Measurements from ENCODE around the gene CCP110.
"Not testable (repeated sequence)": the region's sequence is repeated elsewhere in the genome, so short reads cannot be mapped to it uniquely, and the experiment has no call there.

The CCP110 gene

DNA sequence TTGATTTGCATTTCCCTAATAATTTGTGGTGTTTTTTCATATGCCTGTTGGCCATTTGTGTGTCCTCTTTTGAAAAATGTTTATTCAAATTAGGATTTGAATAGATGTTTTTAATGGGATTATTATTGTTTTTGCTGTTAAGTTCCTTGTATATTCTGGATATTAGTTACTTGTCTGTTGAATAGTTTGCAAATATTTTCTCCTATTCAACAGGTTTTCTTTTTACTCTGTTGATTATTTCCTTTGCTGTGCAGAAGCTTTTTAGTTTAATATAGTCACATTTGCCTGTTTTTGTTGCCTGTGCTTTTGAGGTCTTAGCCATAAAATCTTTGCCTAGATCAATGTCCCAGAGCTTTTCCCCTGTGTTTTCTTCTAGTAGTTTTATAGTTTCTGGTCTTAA, 11.4 kb upstream of the CCP110 start:
- DNase-seq: no peak

DNA sequence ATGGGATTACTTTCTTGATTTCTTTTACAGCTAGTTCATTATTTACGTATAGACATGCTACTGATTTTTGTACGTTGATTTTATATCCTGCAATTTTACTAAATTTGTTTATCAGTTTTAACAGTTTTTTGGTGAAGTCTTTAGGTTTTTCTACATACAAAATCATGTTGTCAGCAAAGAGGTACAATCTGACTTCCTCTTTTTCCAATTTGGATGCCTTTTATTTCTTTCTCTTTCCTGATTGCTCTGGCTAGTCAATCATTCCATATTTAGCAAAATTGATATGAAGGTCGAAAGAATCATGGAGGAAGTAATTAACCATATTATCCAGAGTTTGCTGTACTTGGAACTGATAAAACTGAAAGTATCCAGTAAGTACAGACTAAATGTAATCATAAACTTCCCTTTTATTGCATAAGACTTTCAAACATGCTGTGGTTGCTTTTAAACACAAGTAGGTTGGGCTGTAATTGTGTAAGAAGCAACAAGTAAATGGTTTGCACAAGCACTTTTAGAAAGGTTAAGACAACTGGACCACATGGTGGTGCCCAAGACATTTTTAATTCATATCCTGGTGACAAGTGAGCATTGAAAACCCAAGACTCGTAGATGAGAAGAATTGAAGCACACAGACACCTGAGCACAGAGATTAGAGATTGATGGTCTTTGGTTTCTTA, 10.2 kb upstream of the CCP110 start:
- no peak for DNase-seq

DNA sequence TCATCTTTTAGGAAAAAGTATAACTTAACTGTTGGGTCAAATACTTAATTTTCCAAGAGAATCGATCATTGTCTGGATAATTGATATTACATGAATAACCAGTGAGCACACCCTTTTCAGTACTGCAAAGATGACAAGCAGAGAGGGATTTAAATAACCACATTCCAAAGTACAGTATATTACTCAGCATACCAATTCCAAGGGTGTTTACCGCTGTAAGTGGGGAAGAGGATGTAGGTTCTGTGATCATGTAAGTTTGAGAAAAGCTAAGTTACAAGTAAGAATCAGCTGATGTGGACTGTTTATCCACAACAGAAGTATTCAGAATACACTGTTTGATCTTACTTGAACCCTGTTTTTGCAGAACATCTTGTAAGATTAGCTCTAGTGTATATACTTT, 8.0 kb upstream of the CCP110 start:
- no peak for DNase-seq

DNA sequence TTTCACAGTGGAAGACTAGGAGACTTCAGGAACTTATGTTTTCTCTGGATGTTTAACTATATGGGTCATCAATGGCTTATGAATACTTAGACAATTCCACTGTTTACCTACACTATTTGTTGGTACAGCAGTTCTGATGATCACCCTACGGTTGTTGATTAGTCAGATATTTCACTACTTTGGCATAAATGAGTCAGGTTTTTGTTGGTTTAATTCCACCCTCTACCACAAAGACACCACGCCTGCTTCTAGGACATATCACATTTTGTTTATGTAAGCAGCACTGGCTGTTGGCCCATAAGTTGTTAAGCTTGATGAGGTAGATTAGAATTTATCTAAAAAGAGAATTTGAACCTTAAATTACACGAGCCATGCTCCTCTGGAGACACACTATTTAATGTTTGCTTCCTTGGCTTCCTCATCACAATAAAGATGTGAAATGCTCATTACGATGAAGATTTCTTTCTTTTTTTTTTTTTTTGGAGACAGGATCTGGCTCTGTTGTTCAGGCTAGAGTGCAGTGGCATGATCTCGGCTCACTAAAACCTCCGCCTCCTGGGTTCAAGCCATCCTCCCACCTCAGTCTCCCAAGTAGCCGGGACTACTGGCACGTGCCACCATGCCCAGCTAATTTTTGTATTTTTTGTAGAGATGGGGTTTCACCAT, 6.2 kb upstream of the CCP110 start:
- DNase-seq: peak; percentile 15

DNA sequence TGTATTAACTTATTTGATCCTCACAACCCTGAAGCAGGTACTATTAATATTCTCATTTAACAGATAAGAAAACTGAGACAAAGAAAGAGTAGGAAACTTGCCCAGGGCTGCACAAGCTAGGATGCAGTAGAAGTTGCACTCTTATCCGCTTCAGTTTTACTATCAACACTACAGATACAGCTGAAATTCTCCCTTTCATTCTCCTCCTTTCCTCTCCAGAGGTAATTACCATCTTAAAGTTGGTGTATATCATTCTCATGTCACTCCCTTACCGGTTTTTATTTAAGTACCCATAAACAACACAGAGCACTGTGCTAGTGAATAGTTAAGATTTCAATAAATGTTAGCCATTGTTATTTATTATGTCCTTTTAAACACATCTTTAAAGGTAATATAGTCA, 5.4 kb upstream of the CCP110 start:
- DNase-seq: no peak

DNA sequence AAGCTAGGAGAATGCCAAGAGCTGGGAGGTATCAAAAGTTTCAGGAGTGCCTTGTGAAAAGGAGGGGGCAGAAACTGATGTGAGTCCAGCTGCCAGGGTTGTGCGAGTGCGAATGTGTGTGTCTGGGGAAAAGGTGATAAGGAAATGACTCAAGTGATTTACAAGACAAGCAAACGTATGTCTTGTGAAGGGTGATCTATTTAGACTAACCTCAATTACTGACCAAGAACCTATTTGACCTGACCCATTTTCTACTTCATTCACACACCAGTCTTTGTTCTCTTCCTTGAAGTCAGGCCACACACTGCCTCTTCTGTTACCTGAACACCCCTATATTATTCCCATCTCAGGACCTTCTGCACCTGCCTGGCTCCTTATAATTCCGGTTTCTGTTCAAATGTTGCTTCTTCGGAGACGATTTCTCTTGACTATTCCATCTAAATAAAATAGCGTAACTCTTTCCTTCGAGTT, 2.8 kb upstream of the CCP110 start:
- no peak for DNase-seq

DNA sequence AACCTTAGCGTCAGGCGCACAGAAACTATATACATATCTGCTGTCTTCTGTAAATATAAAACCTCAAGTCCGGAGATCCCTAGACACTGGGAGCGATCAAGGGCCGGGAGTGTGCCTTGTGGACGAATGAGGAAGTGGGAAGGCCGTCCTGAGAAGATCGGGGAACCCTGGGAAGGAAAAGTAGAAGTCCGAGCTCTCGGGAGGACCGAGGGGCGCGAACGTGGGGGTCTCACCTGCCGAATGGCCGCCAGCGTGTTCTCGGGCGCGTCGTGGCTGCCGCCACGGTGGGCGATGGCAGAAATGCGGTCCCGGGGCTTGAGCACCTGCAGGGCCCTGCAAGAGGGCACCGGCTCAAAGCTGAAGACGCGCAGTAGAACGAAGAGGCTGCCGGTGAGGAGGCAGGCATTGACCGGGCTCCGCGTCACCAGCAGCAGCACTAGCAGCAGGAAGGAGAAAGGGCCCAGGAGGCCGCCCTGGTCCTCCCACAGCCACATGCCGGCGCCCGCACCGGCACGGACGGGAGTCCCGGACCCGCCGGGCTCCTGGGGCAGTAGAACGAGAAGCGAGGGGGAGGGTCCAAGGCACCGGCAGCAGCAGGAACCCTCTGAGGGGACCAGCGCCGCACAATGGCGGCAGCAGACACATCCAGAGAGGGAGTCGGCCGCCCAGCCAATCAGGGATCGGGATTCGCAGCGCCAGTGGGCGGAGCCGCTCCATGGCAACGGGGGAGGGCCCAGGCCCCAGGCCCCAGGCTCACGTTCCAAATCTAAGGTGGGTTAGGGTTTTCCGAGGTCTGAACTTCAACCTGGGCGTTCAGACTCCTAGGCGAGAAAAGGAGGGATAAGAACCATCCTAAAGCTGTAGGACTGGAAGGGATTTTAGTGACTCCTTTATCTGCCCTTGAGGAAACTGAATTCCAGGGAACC, 2.0 kb upstream of the CCP110 start, which contains the start of gene GDE1:
Gene GDE1 (minus strand): TSS at position 628 of the 926 bp plus-strand sequence. CDS start 134 bp downstream, at position 494.
- peak; percentile 87 for DNase-seq

DNA sequence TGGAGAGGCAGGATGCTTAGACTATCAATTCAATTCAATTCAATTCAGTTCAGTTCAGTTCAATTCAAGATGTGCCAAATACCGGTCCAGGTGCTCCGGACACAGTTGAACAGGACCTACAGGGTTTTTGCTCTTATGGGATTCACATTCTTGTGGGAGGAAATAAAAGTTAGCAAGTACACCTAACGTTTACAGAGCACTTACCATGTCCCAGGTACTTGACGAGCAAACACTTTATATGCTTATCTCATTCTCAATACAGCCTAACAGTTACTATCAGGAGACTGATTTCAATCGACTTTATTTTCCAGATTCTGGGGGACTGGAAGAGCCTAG, 1.4 kb upstream of the CCP110 start:
- DNase-seq: no peak

DNA sequence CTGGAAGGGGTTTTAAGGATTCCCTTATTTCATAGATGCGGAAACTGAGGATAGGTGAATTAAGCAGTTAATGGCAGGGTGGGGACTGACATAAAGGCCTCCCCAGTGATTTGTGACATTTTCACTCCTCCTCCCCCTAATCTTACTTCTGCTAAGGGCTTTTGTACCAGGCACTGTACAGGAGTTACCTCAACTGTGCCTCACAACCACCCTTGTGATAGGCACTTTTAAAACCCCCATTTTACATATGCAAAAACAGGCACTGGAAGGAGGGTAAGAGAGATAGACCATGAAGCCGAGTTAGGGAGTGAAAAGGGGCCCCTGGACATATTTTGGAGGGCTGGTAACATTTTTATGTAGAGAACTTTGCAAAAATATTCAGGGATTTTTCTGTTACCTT, 982 bp upstream of the CCP110 start:
- DNase-seq: no peak

DNA sequence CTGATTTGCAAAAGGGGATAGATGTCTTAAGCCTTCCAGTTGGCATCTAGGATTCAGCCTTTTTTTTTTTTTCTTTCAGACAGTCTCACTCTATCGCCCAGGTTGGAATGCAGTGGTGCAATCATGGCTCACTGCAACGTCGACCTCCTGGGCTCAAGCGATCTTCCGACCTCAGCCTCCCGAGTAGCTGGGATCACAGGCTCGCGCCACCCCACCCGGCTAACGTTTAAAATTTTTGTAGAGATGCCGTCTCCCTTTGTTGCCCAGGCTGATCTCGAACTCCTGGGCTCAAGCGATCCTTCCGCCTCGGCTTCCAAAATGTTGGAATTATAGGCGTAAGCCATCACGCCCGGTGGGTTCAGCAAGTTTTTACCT, 571 bp upstream of the CCP110 start:
- DNase-seq: no peak

DNA sequence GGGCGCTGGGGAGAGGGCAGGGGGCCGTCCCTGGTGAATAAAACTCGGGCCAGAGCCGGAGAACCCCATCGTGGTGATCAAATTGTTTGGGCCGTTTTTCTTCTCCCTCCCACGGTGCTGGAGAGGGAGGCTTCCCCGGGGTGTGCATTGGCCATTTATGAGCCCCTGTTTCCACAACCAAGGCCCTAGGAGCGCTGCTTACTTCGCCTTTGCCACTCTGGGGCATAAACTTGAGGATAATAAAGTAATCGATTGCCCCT, 544 bp downstream of the CCP110 start:
- DNase-seq: no peak

DNA sequence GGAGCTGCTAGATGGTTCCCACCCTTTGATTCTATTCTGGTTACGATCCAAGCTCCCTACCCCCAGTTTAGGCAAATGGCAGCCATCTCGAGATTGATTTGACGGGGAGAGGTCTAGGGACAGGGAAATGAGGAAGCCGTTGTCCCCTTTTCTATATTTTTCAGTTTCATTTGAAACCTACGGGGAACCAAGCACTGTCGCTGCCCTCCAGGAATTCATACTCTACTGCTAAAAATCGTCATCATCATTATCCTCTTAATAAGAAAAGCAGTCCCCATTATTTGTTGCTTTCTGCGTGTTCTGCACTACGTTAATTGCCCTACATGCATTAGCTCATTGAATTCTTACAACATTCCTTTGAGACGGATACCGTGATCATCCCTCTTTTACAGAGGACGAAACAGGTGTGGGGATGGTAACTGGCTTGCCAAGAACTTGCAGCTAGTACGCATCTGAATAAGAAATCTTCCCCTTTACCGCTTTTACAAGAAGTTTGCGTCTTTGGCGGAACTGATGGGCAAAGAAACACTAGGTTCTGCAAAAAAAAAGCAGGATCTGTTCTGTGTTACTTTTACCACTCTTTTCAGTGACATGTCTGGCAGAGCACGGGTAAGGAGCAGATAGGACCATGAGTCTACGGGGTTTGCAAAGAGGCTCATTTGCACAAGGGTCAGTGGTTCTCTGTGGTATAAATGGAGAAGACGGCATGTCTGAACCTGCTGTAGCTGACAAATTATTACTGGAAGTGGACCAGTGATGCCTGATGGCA, 1.1 kb downstream of the CCP110 start:
- no peak for DNase-seq

DNA sequence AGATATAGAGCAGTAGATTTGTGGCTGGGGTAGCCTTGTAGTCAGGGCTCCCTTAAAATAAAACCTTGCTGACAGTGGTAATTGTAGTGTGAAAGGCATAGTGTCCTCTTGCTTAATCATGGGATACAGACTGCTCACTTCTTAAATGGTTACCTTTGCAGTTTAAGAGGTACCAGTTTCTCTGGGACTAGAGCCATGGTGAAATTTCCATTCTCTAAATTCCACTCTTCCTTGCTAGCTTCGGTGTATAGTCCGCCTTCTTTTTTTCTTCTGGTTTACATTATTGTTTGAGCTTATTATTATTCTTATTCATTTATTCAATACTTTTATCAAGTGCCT, 1.6 kb downstream of the CCP110 start:
- DNase-seq: no peak

DNA sequence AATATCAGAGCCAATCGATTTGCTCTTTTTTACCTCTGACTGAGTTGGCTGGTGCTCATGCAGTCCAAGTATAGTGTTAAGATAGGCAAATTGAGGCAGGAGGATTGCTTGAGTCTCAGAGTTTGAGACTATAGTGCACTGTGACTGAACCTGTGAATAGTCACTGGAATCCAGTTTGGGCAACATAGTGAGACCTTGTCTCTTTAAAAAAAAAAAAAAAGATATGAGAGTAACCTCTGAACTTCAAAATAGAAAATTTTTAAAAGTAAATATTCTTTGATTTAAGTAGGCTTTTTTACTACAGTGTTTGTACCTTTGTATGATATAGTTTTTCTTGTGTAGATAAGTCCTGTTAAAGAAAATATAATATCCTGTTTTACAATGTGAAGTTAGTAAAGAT, 3.4 kb downstream of the CCP110 start:
- no peak for DNase-seq

DNA sequence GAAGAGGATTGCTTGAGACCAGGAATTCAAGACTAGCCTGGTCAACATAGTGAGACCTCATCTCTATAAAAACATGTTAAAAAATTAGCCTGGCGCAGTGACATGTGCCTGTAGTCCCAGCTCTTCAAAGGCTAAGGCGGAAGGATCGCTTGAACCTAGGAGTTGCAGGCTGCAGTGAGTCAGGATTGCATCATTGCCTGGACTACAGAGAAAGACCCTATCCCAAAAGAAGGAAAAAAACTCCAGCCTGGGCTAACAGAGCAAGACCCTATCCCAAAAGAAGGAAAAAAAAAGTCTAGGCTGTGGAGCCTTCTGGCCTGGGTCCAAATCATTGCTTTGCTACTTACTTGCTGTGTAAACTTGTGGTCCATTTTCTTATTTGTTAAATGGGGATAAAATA, 4.9 kb downstream of the CCP110 start:
- DNase-seq: no peak

DNA sequence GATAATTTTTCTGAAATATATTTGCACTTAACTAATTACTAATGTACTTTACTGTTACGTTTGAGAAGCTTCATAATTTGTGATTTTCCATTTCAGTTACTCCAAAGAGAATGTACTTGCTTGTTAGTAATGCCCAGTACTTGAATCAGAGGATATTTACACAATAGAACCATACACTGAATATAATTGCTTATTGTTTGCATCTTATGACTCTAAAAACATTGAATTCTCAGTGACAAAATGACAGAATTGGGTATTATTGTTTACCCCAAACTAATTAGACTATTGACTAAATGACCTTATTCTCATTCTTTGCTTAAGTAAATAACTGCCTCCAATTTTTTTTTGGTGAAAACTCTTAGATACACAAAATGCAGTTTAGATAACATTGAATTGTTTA, 8.9 kb downstream of the CCP110 start:
- no peak for DNase-seq

DNA sequence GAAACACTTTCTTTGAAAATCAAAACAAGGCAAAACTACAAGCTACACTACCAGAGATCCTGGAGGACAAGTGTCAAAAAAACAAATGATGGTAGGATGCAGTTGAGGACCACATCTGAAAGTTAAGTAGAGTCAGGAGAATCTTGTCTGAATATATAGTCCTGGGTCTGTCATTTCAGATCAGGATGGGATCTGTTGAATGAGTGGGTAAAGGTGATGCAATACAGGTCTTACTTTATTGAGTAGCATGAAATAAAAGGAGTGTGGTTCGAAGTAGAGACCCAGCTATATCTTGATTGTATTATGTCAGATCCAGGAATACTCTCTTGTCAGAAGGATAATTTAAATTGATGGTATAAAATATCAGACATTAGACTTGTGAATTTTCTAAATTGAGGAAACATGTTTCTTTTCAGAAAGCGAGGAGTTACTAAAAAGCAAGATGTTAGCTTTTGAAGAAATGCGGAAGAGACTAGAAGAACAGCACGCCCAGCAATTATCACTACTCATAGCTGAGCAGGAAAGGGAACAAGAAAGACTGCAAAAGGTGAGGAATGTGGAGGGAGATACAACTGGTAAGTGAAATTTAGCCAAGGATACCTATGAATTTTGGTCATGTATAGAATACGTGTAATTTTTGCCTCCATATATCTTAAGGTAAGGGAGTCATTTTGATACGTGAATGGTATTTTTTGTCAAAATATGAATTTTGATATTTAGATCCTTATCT, 16.7 kb downstream of the CCP110 start:
- no peak for DNase-seq

DNA sequence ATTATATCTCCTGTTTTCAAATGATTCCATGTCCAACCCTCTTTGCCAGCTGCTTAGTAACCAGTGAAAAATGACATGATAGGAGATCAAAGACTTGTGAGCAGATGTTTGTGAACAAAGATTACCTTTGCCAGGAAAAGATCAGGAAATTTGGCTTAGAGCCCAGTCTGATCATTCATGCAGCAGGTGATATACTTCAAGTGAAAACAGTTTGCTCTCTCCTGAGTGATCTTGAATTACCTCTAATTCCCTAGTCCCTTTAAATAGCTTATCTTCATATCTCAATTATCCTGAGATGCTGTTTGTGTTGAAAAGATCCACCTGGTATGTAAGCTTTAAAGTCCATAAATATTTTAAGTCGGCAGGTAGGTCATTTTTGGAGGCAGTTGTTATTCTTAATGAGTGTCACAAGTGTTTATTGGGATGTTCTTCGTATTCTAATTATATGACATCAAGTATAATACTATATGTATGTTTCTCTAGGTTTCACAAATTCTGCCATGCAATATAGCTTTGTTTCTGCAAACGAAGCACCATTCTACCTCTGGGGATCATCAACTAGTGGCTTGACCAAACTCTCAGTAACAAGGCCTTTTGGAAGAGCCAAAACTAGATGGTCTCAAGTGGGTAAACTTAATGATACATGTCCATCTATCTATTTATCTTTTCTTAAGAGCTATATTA, 18.5 kb downstream of the CCP110 start:
- no peak for DNase-seq

DNA sequence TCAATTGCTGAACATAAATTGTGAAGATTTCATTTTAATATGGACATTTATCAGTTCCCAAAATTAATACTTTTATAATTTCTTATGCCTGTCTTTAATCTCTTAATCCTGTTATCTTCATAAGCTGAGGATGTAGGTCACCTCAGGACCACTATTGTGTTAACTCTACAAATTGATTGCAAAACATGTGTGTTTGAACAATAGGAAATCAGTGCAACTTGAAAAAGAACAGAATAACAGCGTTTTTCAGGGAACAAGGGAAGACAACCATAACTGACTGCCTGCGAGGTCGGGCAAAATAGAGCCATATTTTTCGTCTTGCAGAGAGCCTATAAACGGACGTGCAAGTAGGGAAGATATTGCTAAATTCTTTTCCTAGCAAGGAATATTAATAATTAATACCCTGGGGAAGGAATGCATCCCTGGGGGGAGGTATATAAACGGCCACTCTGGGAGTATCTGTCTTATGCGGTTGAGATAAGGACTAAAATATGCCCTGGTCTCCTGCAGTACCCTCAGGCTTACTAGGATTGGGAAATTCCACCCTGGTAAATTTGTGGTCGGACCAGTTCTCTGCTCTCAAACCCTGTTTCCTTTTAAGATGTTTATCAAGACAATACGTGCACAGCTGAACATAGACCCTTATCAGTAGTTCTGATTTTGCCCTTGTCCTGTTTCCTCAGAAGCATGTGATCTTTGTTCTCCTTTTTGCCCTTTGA, 19.7 kb downstream of the CCP110 start:
- DNase-seq: not testable (repeated sequence)

DNA sequence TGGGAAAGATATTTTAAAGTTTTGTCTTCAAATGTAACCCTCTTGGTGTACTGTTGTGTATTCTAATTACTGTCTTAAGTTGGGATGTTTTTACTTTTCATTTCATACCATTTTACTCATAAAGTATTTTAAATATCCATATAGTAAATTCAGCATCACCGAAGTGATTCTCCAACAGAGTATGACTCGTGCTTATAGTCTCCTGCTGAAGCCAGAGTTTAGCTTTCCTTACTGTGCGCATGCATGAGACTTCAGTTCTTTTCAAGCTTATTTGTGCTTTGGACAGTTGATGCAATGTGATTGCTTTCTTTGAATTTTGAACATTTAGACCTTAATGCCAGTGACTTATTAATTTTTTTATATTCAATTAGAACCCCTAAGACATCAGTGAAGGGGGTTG, 24.4 kb downstream of the CCP110 start:
- no peak for DNase-seq

DNA sequence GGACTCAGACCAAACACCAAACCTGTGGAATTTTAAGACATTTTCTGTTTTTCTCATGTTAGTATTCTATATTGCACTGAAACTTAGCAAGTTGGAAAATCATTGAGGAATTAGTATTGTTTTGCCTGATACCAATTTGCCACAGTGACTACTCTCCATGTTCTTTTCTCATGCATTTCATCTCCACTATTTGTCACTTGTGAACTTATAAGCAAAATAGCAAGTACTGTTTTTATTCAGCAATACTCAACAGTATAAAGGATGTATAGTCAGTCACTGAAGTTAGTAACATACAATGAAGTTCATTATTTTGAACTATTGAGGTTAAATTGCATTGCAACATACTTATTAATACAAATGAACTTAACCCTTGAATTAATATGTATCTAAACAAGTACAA, 25.9 kb downstream of the CCP110 start:
- no peak for DNase-seq
